ENCODE data around the gene WNT7B.

GRCh38 chr22:45980268-45980570 is 3.3 kb upstream of the WNT7B start:
- TF ChIP-seq TARDBP (IDR thresholded peaks at IDR 0.05) (no peak), ZNF384 (IDR thresholded peaks at IDR 0.05) (no peak), ARNT (IDR thresholded peaks at IDR 0.05) (no peak), SUZ12 (IDR thresholded peaks at IDR 0.05) (no peak), FOXA1 (IDR thresholded peaks at IDR 0.05) (no peak), LEF1 (IDR thresholded peaks at IDR 0.05; ENCODE audit: borderline replicate concordance) (no peak), CTBP1 (IDR thresholded peaks at IDR 0.05; ENCODE audit: borderline replicate concordance) (no peak), BHLHE40 (IDR thresholded peaks at IDR 0.05; ENCODE audit: borderline replicate concordance) (no peak)

All from HEK293T (cell line).